HG03565 (cell line): ENCODE data around the gene ADGRG7.
"Not testable (repeated sequence)": the region's sequence is repeated elsewhere in the genome, so short reads cannot be mapped to it uniquely, and the experiment has no call there.

Experiments
- ATAC-seq: cut with Tn5 transposase; IDR thresholded peaks from one replicate; pipeline ENCODE4 v1.9.1; 2021; ENCODE audit warnings: mild to moderate bottlenecking, moderate library complexity; ENCODE audit not compliant: unreplicated experiment

ADGRG7 gene

GRCh38 chr3:100641471-100642032 is 32.2 kb downstream of the ADGRG7 start:
- ATAC-seq: peak; percentile 81

GRCh38 chr3:100645913-100646312 is 36.5 kb downstream of the ADGRG7 start:
- no peak for ATAC-seq

- ATAC-seq: no peak
Measured at GRCh38 chr3:100647171-100647570, 37.8 kb downstream of the ADGRG7 start.

DNA sequence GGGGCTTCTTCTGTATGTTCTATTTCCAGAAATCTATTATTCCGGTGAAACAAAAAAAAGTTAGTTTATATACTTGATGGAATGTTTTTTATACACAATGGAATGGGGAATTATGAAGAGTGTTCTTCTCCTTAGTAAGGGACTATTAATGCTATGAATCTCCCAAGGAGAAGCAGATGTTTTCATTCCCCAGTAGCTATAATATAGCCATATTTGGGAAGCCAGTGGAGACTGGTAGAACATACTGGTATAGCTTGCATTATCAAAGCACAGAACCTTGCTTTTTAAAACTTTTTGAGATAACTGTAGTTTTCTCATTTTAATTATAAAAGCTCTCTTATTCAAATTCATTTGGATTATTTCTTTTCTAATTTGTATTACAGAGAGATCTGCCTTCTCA is 38.3 kb downstream of the ADGRG7 start:
- ATAC-seq: no peak

- peak; percentile 97 for ATAC-seq
Measured at GRCh38 chr3:100650651-100651619, 41.5 kb downstream of the ADGRG7 start.

DNA sequence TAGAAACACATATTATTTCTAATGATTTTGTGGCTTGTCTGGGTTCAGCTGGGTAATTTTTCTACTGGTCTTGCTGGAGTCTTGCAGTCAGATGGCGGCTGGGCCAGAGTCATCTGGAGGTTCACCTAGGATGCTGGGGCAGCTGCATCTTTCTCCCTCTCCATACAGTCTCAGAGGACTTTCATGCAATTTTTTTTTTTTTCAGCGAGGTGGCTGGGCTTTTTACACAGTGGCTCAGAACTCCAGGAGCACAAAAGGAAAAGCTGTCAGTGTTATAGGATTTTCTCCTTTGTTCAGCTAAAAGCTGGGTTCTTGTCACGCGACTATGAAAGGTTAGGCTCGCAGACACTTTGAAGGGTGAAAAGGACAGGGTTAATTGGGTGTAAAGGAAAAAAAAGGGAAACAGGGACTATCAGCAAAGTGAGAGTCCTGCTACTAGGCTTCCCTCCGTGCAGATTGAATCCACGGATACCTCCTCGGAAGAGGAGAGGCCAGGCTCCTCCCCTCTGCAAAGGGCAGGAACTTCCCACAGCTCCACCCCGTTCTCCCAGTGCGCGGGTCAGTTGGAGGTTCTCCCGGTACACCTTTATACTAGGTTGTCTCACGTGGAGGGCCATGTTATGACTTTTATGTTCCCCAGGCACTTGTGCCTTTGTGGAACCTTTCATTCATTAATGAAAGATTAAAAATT is 44.3 kb downstream of the ADGRG7 start:
- no peak for ATAC-seq

GRCh38 chr3:100656945-100657344 is 47.5 kb downstream of the ADGRG7 start:
- no peak for ATAC-seq

GRCh38 chr3:100661294-100661693 is 51.9 kb downstream of the ADGRG7 start:
- not testable (repeated sequence) for ATAC-seq

GRCh38 chr3:100662113-100662823 is 52.9 kb downstream of the ADGRG7 start:
- ATAC-seq: no peak

- no peak for ATAC-seq
Measured at GRCh38 chr3:100665230-100665629, 55.8 kb downstream of the ADGRG7 start.

- not testable (repeated sequence) for ATAC-seq
Measured at GRCh38 chr3:100666699-100667098, 57.3 kb downstream of the ADGRG7 start.

- not testable (repeated sequence) for ATAC-seq
Measured at GRCh38 chr3:100667316-100667715, 57.9 kb downstream of the ADGRG7 start.

GRCh38 chr3:100670995-100671394 is 61.6 kb downstream of the ADGRG7 start:
- not testable (repeated sequence) for ATAC-seq

DNA sequence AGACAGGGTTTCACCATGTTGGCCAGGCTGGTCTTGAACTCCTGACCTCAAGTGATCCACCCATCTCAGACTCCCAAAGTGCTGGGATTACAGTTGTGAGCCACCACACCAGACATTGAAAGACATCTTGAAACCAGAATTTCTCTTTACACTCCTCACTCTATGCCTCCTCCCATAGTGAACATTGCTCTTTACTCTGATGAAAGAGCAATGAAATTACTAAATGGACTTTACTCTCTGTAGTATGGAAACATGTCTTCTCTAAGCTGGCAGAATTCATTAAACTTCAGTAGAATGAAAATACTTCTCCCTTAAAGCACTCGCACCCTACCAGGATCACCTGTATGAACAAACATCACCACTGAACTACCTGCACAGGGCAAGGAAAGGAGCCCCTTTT is 72.1 kb downstream of the ADGRG7 start:
- ATAC-seq: no peak

DNA sequence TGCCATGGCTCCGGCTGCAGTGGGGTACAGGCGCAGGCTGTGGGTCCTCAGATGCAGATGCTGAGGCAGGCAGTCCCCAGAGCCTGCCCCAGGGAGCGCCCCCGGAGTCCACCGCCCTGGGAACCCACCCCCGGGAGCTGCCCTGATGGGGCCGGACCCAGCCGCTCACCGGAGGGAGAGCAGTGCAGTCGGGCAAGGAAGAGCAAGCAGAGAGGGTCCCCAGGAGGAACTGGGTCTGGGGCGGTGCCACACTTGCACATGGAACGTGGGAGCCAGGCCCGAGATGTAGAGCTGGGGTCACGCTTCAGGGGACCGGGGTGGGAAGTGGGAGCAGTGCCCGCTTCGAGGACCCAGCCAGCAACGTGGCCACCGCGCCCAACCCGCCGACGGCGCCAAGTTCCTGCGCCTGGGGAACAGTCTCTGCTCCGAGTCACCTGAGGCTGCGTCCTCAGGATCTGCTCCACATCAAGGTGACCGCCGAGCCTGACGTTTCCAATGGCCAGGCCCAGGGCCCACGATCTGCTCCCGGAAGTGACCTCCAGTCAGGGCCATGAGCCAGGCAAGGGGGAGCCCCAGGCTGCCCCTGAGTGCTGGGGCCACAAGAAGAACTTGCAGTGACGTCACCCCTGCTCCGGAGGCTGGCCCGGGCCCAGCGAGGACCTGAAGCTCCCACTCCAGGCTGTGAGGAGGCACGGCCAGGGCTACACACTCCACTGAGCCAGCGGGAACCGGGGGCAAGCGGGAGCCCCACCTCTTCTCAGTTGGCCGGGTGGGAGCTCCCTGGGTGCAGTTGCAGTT is 72.9 kb downstream of the ADGRG7 start:
- no peak for ATAC-seq

GRCh38 chr3:100682854-100683760 is 73.7 kb downstream of the ADGRG7 start:
- ATAC-seq: no peak

- ATAC-seq: no peak
Measured at GRCh38 chr3:100693225-100693624, 83.8 kb downstream of the ADGRG7 start.

GRCh38 chr3:100695696-100696095 is 86.3 kb downstream of the ADGRG7 start:
- no peak for ATAC-seq

DNA sequence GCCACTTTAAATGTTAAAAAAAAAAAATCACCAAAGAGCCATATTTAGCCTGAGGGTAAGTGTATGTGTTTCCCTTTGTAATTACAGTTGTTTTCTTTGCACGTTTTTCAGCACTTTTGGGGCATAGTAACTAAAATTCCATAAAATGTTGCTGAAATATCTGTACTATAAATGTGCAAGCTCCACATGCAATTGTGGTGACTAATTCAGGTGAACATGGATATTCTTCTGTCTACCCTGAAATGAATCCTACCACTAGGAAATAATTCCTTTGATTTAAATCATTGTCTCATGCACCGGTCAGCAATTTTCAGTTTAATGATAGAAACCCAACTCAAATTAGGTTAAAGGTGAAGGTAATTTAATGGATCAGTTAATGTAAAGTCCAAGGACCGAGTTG is 86.8 kb downstream of the ADGRG7 start:
- no peak for ATAC-seq
